Stimulated activated CD4-positive, alpha-beta T cell treated with anti-CD3 and anti-CD28 coated beads, Interleukin-15, amount 100 ng/mL, for 48 hours (primary cell): ENCODE measurements around the gene SLCO2B1.
"Not testable (repeated sequence)": the region's sequence is repeated elsewhere in the genome, so short reads cannot be mapped to it uniquely, and the experiment has no call there.

Source experiments
- DNase-seq, 2 donors: peaks; one replicate each; pipeline ENCODE4 v3.0.0-alpha.2; 2020; ENCODE audit warnings: low read depth in 2 of 2

The SLCO2B1 gene

GRCh38 chr11:75150879-75151278 lies at the start of gene SLCO2B1:
Gene SLCO2B1, plus strand, starts transcription at chr11:75151107. Its CDS starts 275 bp downstream, at chr11:75151382.
- no peak for DNase-seq

- no peak for DNase-seq
Measured at GRCh38 chr11:75101424-75102128, 49.3 kb upstream of the SLCO2B1 start.

GRCh38 chr11:75103380-75104026 lies 47.4 kb upstream of the SLCO2B1 start:
- no peak for DNase-seq

GRCh38 chr11:75105462-75105925 lies 45.4 kb upstream of the SLCO2B1 start:
- no peak for DNase-seq

GRCh38 chr11:75105967-75106681 lies 44.8 kb upstream of the SLCO2B1 start:
- not testable (repeated sequence) for DNase-seq

- DNase-seq = no peak
Measured at GRCh38 chr11:75107187-75107586, 43.7 kb upstream of the SLCO2B1 start.

- no peak for DNase-seq
Measured at GRCh38 chr11:75112200-75112599, 38.7 kb upstream of the SLCO2B1 start.

GRCh38 chr11:75113030-75113429 lies 37.9 kb upstream of the SLCO2B1 start:
- DNase-seq = no peak

GRCh38 chr11:75114465-75114864 lies 36.4 kb upstream of the SLCO2B1 start:
- no peak for DNase-seq

GRCh38 chr11:75118577-75118976 lies 32.3 kb upstream of the SLCO2B1 start:
- no peak for DNase-seq

- no peak for DNase-seq
Measured at GRCh38 chr11:75126564-75126963, 24.3 kb upstream of the SLCO2B1 start.

GRCh38 chr11:75132080-75132479 lies 18.8 kb upstream of the SLCO2B1 start:
- no peak for DNase-seq

- DNase-seq = no peak
Measured at GRCh38 chr11:75133976-75134375, 16.9 kb upstream of the SLCO2B1 start.

GRCh38 chr11:75135021-75135650 lies 15.8 kb upstream of the SLCO2B1 start:
- DNase-seq = no peak

GRCh38 chr11:75135651-75136050 lies 15.3 kb upstream of the SLCO2B1 start:
- no peak for DNase-seq

- DNase-seq = peak; percentile 47 to 68
Measured at GRCh38 chr11:75140269-75141138, 10.4 kb upstream of the SLCO2B1 start.

GRCh38 chr11:75141166-75141565 lies 9.7 kb upstream of the SLCO2B1 start:
- DNase-seq = no peak

GRCh38 chr11:75142714-75143419 lies 8.0 kb upstream of the SLCO2B1 start:
- peak; percentile 65 to 71 for DNase-seq

GRCh38 chr11:75143420-75143731 lies 7.5 kb upstream of the SLCO2B1 start:
- DNase-seq = no peak

GRCh38 chr11:75144716-75145014 lies 6.2 kb upstream of the SLCO2B1 start:
- DNase-seq = no peak
